Transverse colon (tissue), 4 donors: Measurements from ENCODE around the gene FAM83F.

ENCODE experiments used
- EP300 ChIP-seq: sonication (generic); formaldehyde crosslinking; IDR thresholded peaks from one replicate; pipeline ENCODE4 v1.6.1; 2017; ENCODE audit warnings: antibody characterized with exemption, low read depth
- POLR2A ChIP-seq: fragments of 450-650 bp; IDR thresholded peaks from one replicate; pipeline ENCODE4 v1.6.1; 2016; ENCODE audit warnings: antibody characterized with exemption, mild to moderate bottlenecking, moderate library complexity
- POLR2AphosphoS5 ChIP-seq, 3 donors: sonication (generic); formaldehyde crosslinking; IDR thresholded peaks; one replicate each; pipeline ENCODE4 v1.6.1; 2016; ENCODE audit warnings: antibody characterized with exemption in 3 of 3
- TF ChIP-seq, protein P1 (sequence below), 5 experiments: fragments of 200-600 bp in 3 of 5; fragments of 450-650 bp in 2 of 5; sonication (generic) in 3 of 5; IDR thresholded peaks; 1 replicate in 2 of 5; 2 replicates in 3 of 5; pipeline ENCODE4 v1.5.1; 2016 to 2017; ENCODE audit warnings: antibody characterized with exemption in 5 of 5, inconsistent platforms in 3 of 5, mild to moderate bottlenecking in 2 of 5, moderate library complexity in 1 of 5

GRCh38 chr22:39994041-39994565 is 651 bp upstream of the FAM83F start:
- TF ChIP-seq, protein P1, sequence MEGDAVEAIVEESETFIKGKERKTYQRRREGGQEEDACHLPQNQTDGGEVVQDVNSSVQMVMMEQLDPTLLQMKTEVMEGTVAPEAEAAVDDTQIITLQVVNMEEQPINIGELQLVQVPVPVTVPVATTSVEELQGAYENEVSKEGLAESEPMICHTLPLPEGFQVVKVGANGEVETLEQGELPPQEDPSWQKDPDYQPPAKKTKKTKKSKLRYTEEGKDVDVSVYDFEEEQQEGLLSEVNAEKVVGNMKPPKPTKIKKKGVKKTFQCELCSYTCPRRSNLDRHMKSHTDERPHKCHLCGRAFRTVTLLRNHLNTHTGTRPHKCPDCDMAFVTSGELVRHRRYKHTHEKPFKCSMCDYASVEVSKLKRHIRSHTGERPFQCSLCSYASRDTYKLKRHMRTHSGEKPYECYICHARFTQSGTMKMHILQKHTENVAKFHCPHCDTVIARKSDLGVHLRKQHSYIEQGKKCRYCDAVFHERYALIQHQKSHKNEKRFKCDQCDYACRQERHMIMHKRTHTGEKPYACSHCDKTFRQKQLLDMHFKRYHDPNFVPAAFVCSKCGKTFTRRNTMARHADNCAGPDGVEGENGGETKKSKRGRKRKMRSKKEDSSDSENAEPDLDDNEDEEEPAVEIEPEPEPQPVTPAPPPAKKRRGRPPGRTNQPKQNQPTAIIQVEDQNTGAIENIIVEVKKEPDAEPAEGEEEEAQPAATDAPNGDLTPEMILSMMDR (IDR thresholded peaks at IDR 0.05) = no peak
- TF ChIP-seq POLR2A (no peak), POLR2AphosphoS5 (IDR thresholded peaks at IDR 0.05) (no peak), EP300 (no peak)
